KOPT-K1 (cell line): Measurements from ENCODE around the gene KRT82.

Experiments used
- H3K27ac ChIP-seq: fragments of 200-600 bp; sonication (generic); 2 replicates; pipeline ENCODE4 v1.5.1; 2016; ENCODE audit warnings: antibody characterized with exemption, mild to moderate bottlenecking, low read depth, low read length; ENCODE audit not compliant: poor library complexity, severe bottlenecking
- H3K36me3 ChIP-seq: fragments of 200-600 bp; sonication (generic); 2 replicates; pipeline ENCODE4 v1.5.1; 2017; ENCODE audit warnings: antibody characterized with exemption, mild to moderate bottlenecking, low read length, moderate library complexity; ENCODE audit not compliant: insufficient read depth
- H3K9me3 ChIP-seq: fragments of 200-600 bp; sonication (generic); 2 replicates; pipeline ENCODE4 v1.5.1; 2017; ENCODE audit warnings: antibody characterized with exemption, low read length, mild to moderate bottlenecking; ENCODE audit not compliant: insufficient read depth, poor library complexity, severe bottlenecking

KRT82 gene

GRCh38 chr12:52389313-52390207 is 16.6 kb downstream of the KRT82 start:
- no peak overlapping the region for H3K27ac ChIP-seq
- H3K36me3 ChIP-seq, result no peaks in the 10 kb centered on the region
- H3K9me3 ChIP-seq, result no peaks in the 10 kb centered on the region

GRCh38 chr12:52387859-52388258 is 18.3 kb downstream of the KRT82 start:
- Histone ChIP-seq H3K9me3 (no peaks in the 10 kb centered on the region), H3K27ac (no peak overlapping the region), H3K36me3 (no peaks in the 10 kb centered on the region)

- H3K27ac ChIP-seq, result no peak within 1 kb of the TSS
- no peaks in the 10 kb centered on the region for H3K9me3 ChIP-seq
- H3K36me3 ChIP-seq, result no peaks in the 10 kb centered on the region
Measured at GRCh38 chr12:52385226-52385702, 20.9 kb downstream of the KRT82 start, which contains the start of gene KRT84. KRT84 (minus strand) TSS chr12:52385652; CDS start chr12:52385585, 67 bp downstream.

GRCh38 chr12:52383331-52383730 is 22.8 kb downstream of the KRT82 start:
- no peak overlapping the region for H3K27ac ChIP-seq
- no peaks in the 10 kb centered on the region for H3K9me3 ChIP-seq
- H3K36me3 ChIP-seq, result no peaks in the 10 kb centered on the region

- Histone ChIP-seq H3K36me3 (no peaks in the 10 kb centered on the region), H3K9me3 (no peaks in the 10 kb centered on the region), H3K27ac (no peak overlapping the region)
Measured at GRCh38 chr12:52382854-52383253, 23.3 kb downstream of the KRT82 start.

- Histone ChIP-seq H3K36me3 (no peaks in the 10 kb centered on the region), H3K27ac (no peak overlapping the region), H3K9me3 (no peaks in the 10 kb centered on the region)
Measured at GRCh38 chr12:52381206-52381605, 24.9 kb downstream of the KRT82 start.

GRCh38 chr12:52380271-52380694 is 25.9 kb downstream of the KRT82 start:
- no peak overlapping the region for H3K27ac ChIP-seq
- H3K9me3 ChIP-seq, result no peaks in the 10 kb centered on the region

GRCh38 chr12:52379536-52379935 is 26.6 kb downstream of the KRT82 start:
- Histone ChIP-seq H3K36me3 (no peaks in the 10 kb centered on the region), H3K27ac (no peak overlapping the region), H3K9me3 (no peaks in the 10 kb centered on the region)

More at GRCh38 chr12:52380271-52380694, 25.9 kb downstream of the KRT82 start:
- H3K36me3 ChIP-seq, result no peaks in the 10 kb centered on the region

- Histone ChIP-seq H3K9me3 (peaks cover 8% of the 10 kb centered on the region), H3K27ac (no peak overlapping the region), H3K36me3 (no peaks in the 10 kb centered on the region)
Measured at GRCh38 chr12:52378091-52378490, 28.0 kb downstream of the KRT82 start.

- Histone ChIP-seq H3K36me3 (no peaks in the 10 kb centered on the region), H3K9me3 (peaks cover 8% of the 10 kb centered on the region), H3K27ac (no peak overlapping the region)
Measured at GRCh38 chr12:52377266-52377665, 28.9 kb downstream of the KRT82 start.

GRCh38 chr12:52372216-52373154 is 33.6 kb downstream of the KRT82 start:
- Histone ChIP-seq H3K36me3 (no peaks in the 10 kb centered on the region), H3K9me3 (peaks cover 8% of the 10 kb centered on the region), H3K27ac (no peak overlapping the region)

- peaks cover 8% of the 10 kb centered on the region for H3K9me3 ChIP-seq
- no peaks in the 10 kb centered on the region for H3K36me3 ChIP-seq
- no peak overlapping the region for H3K27ac ChIP-seq
Measured at GRCh38 chr12:52371716-52372115, 34.4 kb downstream of the KRT82 start.

- Histone ChIP-seq H3K36me3 (no peaks in the 10 kb centered on the region), H3K27ac (no peak overlapping the region), H3K9me3 (peaks cover 8% of the 10 kb centered on the region)
Measured at GRCh38 chr12:52370926-52371608, 35.1 kb downstream of the KRT82 start.

- no peak overlapping the region for H3K27ac ChIP-seq
- no peaks in the 10 kb centered on the region for H3K36me3 ChIP-seq
- peaks cover 8% of the 10 kb centered on the region for H3K9me3 ChIP-seq
Measured at GRCh38 chr12:52369809-52370208, 36.3 kb downstream of the KRT82 start.
